Measurements from ENCODE around the gene SHOC2.

The SHOC2 gene

GRCh38 chr10:111037858-111038257, 118.5 kb downstream of the SHOC2 start:
- in situ Hi-C loops (cut with HindIII; ENCODE audit: low sequenced_read_pairs) = no loop called here

GRCh38 chr10:111039522-111039921, 120.1 kb downstream of the SHOC2 start:
- in situ Hi-C loops (cut with HindIII; ENCODE audit: low sequenced_read_pairs) = no loop called here

GRCh38 chr10:111057006-111057405, 137.6 kb downstream of the SHOC2 start:
- in situ Hi-C loops (cut with HindIII; ENCODE audit: low sequenced_read_pairs) = no loop called here
